ES-I3 (cell line): ENCODE data around the gene RBP4.
"Not testable (repeated sequence)": the region's sequence is repeated elsewhere in the genome, so short reads cannot be mapped to it uniquely, and the experiment has no call there.

ENCODE experiments used
- H3K36me3 ChIP-seq: 2 replicates; pipeline ENCODE4 v1.6.1; 2013; ENCODE audit warnings: mild to moderate bottlenecking, low read length, control low read depth, moderate library complexity; ENCODE audit not compliant: insufficient read depth
- H3K4me1 ChIP-seq: 2 replicates; pipeline ENCODE4 v1.6.1; 2013; ENCODE audit warnings: mild to moderate bottlenecking, control low read depth, low read length; ENCODE audit not compliant: insufficient read depth
- H3K9ac ChIP-seq: 2 replicates; pipeline ENCODE4 v1.6.1; 2013; ENCODE audit warnings: low read depth, mild to moderate bottlenecking, low read length, moderate library complexity
- H3K9me3 ChIP-seq: 2 replicates; pipeline ENCODE4 v1.6.1; 2013; ENCODE audit warnings: mild to moderate bottlenecking, low read length, moderate library complexity; ENCODE audit not compliant: control insufficient read depth, insufficient read depth

RBP4 gene

GRCh38 chr10:93566435-93567276, 34.4 kb downstream of the RBP4 start, which contains the start of gene FFAR4:
TSS of gene FFAR4 (plus strand) at chr10:93566665. CDS start at chr10:93566721, 56 bp downstream.
- peak within 1 kb of the TSS; percentile 39; the same call in 1 of the 2 replicates for H3K9ac ChIP-seq
- H3K9me3 ChIP-seq, result no peaks in the 10 kb centered on the region
- H3K4me1 ChIP-seq, result no peaks in the 10 kb centered on the region
- no peaks in the 10 kb centered on the region for H3K36me3 ChIP-seq

- Histone ChIP-seq H3K9ac (no peak overlapping the region), H3K9me3 (no peaks in the 10 kb centered on the region), H3K36me3 (no peaks in the 10 kb centered on the region), H3K4me1 (no peaks in the 10 kb centered on the region)
These were observed 35.6 kb downstream of the RBP4 start for GRCh38 chr10:93565446-93565845.

GRCh38 chr10:93560541-93560940, 40.5 kb downstream of the RBP4 start:
- no peaks in the 10 kb centered on the region for H3K36me3 ChIP-seq
- no peak overlapping the region for H3K9ac ChIP-seq
- no peaks in the 10 kb centered on the region for H3K4me1 ChIP-seq
- H3K9me3 ChIP-seq, result no peaks in the 10 kb centered on the region

GRCh38 chr10:93559490-93559889, 41.5 kb downstream of the RBP4 start:
- Histone ChIP-seq H3K9ac (no peak overlapping the region), H3K4me1 (no peaks in the 10 kb centered on the region), H3K9me3 (no peaks in the 10 kb centered on the region), H3K36me3 (no peaks in the 10 kb centered on the region)

- H3K4me1 ChIP-seq, result no peaks in the 10 kb centered on the region
- H3K9ac ChIP-seq, result no peak overlapping the region; the same call in 1 of the 2 replicates
- no peaks in the 10 kb centered on the region for H3K36me3 ChIP-seq
- H3K9me3 ChIP-seq, result no peaks in the 10 kb centered on the region
These were observed 46.1 kb downstream of the RBP4 start for GRCh38 chr10:93554760-93555432.

GRCh38 chr10:93554316-93554663, 46.7 kb downstream of the RBP4 start:
- no peak overlapping the region for H3K9ac ChIP-seq
- H3K36me3 ChIP-seq, result no peaks in the 10 kb centered on the region
- H3K4me1 ChIP-seq, result no peaks in the 10 kb centered on the region
- H3K9me3 ChIP-seq, result no peaks in the 10 kb centered on the region

- Histone ChIP-seq H3K9ac (no peak overlapping the region), H3K9me3 (no peaks in the 10 kb centered on the region), H3K36me3 (no peaks in the 10 kb centered on the region), H3K4me1 (no peaks in the 10 kb centered on the region; the same call in 1 of the 2 replicates)
These were observed 47.3 kb downstream of the RBP4 start for GRCh38 chr10:93553482-93554315.

- no peak overlapping the region for H3K9ac ChIP-seq
- no peaks in the 10 kb centered on the region; the same call in 1 of the 2 replicates for H3K4me1 ChIP-seq
- H3K36me3 ChIP-seq, result no peaks in the 10 kb centered on the region
- H3K9me3 ChIP-seq, result no peaks in the 10 kb centered on the region
These were observed 48.3 kb downstream of the RBP4 start for GRCh38 chr10:93552780-93553179.

- H3K4me1 ChIP-seq, result no peaks in the 10 kb centered on the region; the same call in 1 of the 2 replicates
These were observed 50.4 kb downstream of the RBP4 start for GRCh38 chr10:93550606-93551005.

GRCh38 chr10:93548376-93549071, 52.5 kb downstream of the RBP4 start:
- Histone ChIP-seq H3K9ac (no peak overlapping the region), H3K36me3 (no peaks in the 10 kb centered on the region), H3K9me3 (no peaks in the 10 kb centered on the region), H3K4me1 (no peaks in the 10 kb centered on the region; the same call in 1 of the 2 replicates)

More at GRCh38 chr10:93550606-93551005, 50.4 kb downstream of the RBP4 start:
- no peaks in the 10 kb centered on the region for H3K36me3 ChIP-seq
- no peak overlapping the region for H3K9ac ChIP-seq
- no peaks in the 10 kb centered on the region for H3K9me3 ChIP-seq

GRCh38 chr10:93547522-93547921, 53.5 kb downstream of the RBP4 start:
- no peaks in the 10 kb centered on the region for H3K9me3 ChIP-seq
- no peaks in the 10 kb centered on the region for H3K36me3 ChIP-seq
- H3K4me1 ChIP-seq, result no peaks in the 10 kb centered on the region; the same call in 1 of the 2 replicates

GRCh38 chr10:93546995-93547394, 54.0 kb downstream of the RBP4 start:
- H3K4me1 ChIP-seq, H3K36me3 ChIP-seq, H3K9me3 ChIP-seq, H3K9ac ChIP-seq: not testable (repeated sequence)

More at GRCh38 chr10:93547522-93547921, 53.5 kb downstream of the RBP4 start:
- H3K9ac ChIP-seq, result no peak overlapping the region

GRCh38 chr10:93542358-93542791, 58.7 kb downstream of the RBP4 start:
- H3K36me3 ChIP-seq, result no peaks in the 10 kb centered on the region
- H3K9me3 ChIP-seq, result no peaks in the 10 kb centered on the region
- H3K4me1 ChIP-seq, result no peaks in the 10 kb centered on the region
- H3K9ac ChIP-seq, result peak overlapping the region; percentile 26; the same call in 1 of the 2 replicates
